Psoas muscle (tissue), 8 donors: ENCODE results near the gene SNAPC1. TPM values are rescaled to one million over a fixed set of nuclear protein-coding genes. Genes with fewer than 3 reads are reported as not detected.
"Not testable (repeated sequence)": the region's sequence is repeated elsewhere in the genome, so short reads cannot be mapped to it uniquely, and the experiment has no call there.

Experiments used
- ATAC-seq, 4 donors: fragments of 200-7000 bp; cut with Tn5 transposase; one replicate each; pipeline ENCODE4 v1.9.1; 2020; ENCODE audit warnings: moderate library complexity in 3 of 4, mild to moderate bottlenecking in 2 of 4
- DNase-seq, 2 donors: peaks; one replicate each; pipeline ENCODE4 v3.0.0-alpha.2; 2020
- H3K27ac ChIP-seq: fragments of 200-600 bp; one replicate; pipeline ENCODE4 v1.8.0; 2022
- H3K27me3 ChIP-seq, 3 donors: fragments of 200-600 bp in 1 of 3; one replicate each; pipeline versions ENCODE4 v1.6.1 to v1.8.0; 2013 to 2022; ENCODE audit warnings: low read length in 2 of 3, mild to moderate bottlenecking in 2 of 3, moderate library complexity in 1 of 3; ENCODE audit not compliant: insufficient read depth in 3 of 3
- H3K36me3 ChIP-seq, 2 donors: fragments of 200-600 bp in 1 of 2; one replicate each; pipeline versions ENCODE4 v1.6.1 to v1.8.0; 2013 to 2022; ENCODE audit warnings: low read depth in 1 of 2, mild to moderate bottlenecking in 1 of 2, moderate library complexity in 1 of 2; ENCODE audit not compliant: insufficient read depth in 1 of 2
- H3K4me1 ChIP-seq: fragments of 200-600 bp; one replicate; pipeline ENCODE4 v1.8.0; 2022
- H3K4me3 ChIP-seq: fragments of 200-600 bp; one replicate; pipeline ENCODE4 v1.8.0; 2022; ENCODE audit warnings: mild to moderate bottlenecking
- H3K9me3 ChIP-seq: fragments of 200-600 bp; one replicate; pipeline ENCODE4 v1.8.0; 2022
- WGBS, 3 donors: extraction: QIAGEN DNeasy Blood & Tissue Kit; methylation state at CpG; one replicate each; pipeline versions ENCODE4 v1.1.6 to v1.1.7; 2013; 5-methylcytosine and 5-hydroxymethylcytosine counted together
- intact Hi-C, 2 donors: fragments of 100-400 bp; cut with DNase I; formaldehyde crosslinking; loops; one replicate each; pipeline versions ENCODE4 v1.11.0 to v1.14.2; 2022
- polyA plus RNA-seq, 3 donors: library from polyadenylated mRNA; stranded (reverse); fragments of 200-250 nt; gene quantifications; one replicate each; pipeline ENCODE4 v1.2.3, GENCODE V29; 2013
- total RNA-seq, 4 donors: library from RNA; stranded (reverse); fragmentation: NEBNext Ultra II Directional in 2 of 4; extraction: Animal tissue kit (Norgen Biotek cat#: 25700) in 2 of 4; gene quantifications; one replicate each; pipeline versions ENCODE4 v1.2.1 to v1.2.4, GENCODE V29; 2021 to 2023
- TF ChIP-seq, protein P1 (sequence below): fragments of 200-600 bp; IDR thresholded peaks from one replicate; pipeline ENCODE4 v1.8.0; 2022; ENCODE audit warnings: antibody characterized with exemption
- donor health status: healthy with polysubstance abuse.
- donor health status: DM: no; HTN: no; CAD: no; lungs with moderate emphysema.
- donor health status: Bipolar disorder and iron deficiency.
- donor health status: healthy.
- donor health status: DM: yes; HTN: yes; CAD: no.
- donor health status: DM: no; HTN: no; CAD: no.
- donor health status: DM: no; HTN: no; CAD: no.
- donor health status: DM: yes; HTN: yes; CAD: no.

The SNAPC1 gene
- total and polyA plus RNA-seq, 7 donors = 1.6 to 7.0 (median 4.6) TPM

DNA sequence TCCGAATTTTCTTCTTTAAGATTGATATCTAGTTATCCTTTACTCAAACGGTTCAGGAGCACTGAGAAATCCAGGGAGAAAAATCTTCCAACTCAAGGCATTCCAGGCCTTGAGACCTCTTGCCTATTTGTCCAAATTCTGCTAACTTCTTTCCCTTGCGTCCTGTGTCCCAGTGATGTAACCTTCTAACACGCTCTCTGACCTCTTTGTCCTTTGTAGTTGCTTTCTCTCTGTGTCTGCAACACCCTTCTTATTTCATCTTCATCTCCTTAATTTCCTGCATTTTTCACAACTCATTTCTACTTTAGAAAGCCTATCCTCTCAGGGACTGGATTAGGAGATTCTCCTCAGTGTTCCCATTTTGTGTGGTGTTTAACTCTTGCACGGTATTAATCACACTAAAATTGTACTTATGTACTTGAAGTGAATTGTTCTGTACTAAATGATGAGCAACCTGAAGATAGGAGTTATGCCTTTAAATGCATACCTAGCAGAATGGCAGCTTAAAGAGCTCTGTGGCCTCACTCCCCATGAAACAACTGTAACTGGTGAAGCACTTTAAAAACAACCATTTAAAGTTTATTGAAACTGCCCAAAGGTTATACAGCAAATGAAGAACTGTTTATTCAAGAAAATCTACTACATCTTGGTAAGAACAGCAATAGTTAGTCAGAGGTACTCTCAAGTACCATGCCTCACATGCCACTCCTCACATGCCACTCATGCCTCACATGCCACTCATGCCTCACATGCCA, 7.4 kb upstream of the SNAPC1 start:
- no peak for ATAC-seq
- TF ChIP-seq, protein P1, sequence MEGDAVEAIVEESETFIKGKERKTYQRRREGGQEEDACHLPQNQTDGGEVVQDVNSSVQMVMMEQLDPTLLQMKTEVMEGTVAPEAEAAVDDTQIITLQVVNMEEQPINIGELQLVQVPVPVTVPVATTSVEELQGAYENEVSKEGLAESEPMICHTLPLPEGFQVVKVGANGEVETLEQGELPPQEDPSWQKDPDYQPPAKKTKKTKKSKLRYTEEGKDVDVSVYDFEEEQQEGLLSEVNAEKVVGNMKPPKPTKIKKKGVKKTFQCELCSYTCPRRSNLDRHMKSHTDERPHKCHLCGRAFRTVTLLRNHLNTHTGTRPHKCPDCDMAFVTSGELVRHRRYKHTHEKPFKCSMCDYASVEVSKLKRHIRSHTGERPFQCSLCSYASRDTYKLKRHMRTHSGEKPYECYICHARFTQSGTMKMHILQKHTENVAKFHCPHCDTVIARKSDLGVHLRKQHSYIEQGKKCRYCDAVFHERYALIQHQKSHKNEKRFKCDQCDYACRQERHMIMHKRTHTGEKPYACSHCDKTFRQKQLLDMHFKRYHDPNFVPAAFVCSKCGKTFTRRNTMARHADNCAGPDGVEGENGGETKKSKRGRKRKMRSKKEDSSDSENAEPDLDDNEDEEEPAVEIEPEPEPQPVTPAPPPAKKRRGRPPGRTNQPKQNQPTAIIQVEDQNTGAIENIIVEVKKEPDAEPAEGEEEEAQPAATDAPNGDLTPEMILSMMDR = no peak
- no peaks in the 10 kb centered on the region for H3K36me3 ChIP-seq
- intact Hi-C loops = no loop called here
- no peak overlapping the region for H3K4me3 ChIP-seq
- H3K9me3 ChIP-seq = no peaks in the 10 kb centered on the region
- H3K27me3 ChIP-seq = no peaks in the 10 kb centered on the region
- DNase-seq = no peak
- no peak overlapping the region for H3K27ac ChIP-seq
- WGBS, 3 donors = 78 to 80% (median 78%) methylated on average over 5 of the region's 5 CpGs
- H3K4me1 ChIP-seq = peaks cover 15% of the 10 kb centered on the region

DNA sequence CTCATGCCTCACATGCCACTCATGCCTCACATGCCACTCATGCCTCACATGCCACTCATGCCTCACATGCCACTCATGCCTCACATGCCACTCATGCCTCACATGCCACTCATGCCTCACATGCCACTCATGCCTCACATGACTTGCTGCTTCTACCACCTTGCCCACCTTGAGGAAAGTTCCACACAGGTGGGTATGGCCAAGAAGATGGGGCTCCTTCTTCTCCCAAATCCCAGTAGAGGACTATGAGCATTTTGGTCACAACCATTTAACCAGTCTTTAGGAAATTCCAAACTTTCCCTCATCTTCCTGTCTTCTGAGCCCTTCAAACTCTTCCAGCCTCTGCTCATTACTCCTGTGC, 6.9 kb upstream of the SNAPC1 start:
- DNase-seq, H3K27me3 ChIP-seq, H3K36me3 ChIP-seq, ATAC-seq, H3K4me3 ChIP-seq, H3K9me3 ChIP-seq, H3K4me1 ChIP-seq, intact Hi-C loops, H3K27ac ChIP-seq: not testable (repeated sequence)

GRCh38 chr14:61756135-61756534, 6.1 kb upstream of the SNAPC1 start:
- H3K27me3 ChIP-seq = no peaks in the 10 kb centered on the region
- no peaks in the 10 kb centered on the region for H3K36me3 ChIP-seq
- no peak overlapping the region for H3K27ac ChIP-seq
- H3K9me3 ChIP-seq = no peaks in the 10 kb centered on the region
- intact Hi-C loops = no loop called here
- peaks cover 7% of the 10 kb centered on the region for H3K4me1 ChIP-seq
- TF ChIP-seq, protein P1 = no peak
- H3K4me3 ChIP-seq = no peak overlapping the region
- DNase-seq (no peak), ATAC-seq (no peak)
- 69 to 79% (median 77%) methylated on average over 2 of the region's 2 CpGs for WGBS, 3 donors

DNA sequence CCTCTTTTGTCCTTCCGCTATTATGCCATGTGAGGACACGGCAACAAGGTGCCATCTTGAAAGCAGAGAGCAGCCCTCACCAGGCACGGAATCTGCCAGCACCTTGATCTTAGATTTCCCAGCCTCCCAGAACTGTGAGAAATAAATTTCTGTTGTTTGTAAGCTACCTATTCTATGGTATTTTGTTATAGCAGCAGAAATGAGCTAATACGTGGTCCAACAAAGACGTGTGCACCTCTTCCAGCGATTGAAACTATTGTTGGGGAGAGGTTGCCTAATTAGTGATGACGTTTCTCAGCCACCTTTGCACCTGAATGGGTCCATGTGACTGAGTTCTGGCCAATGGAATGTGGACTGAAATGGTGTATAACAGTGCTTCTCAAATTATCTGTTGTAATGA, 2.3 kb upstream of the SNAPC1 start:
- TF ChIP-seq, protein P1 = no peak
- no peak for ATAC-seq
- Histone ChIP-seq H3K4me3 (no peak overlapping the region), H3K27me3 (no peaks in the 10 kb centered on the region), H3K9me3 (no peaks in the 10 kb centered on the region), H3K36me3 (no peaks in the 10 kb centered on the region), H3K4me1 (peaks cover 11% of the 10 kb centered on the region), H3K27ac (no peak overlapping the region)
- intact Hi-C loops = loop anchor here in 1 of 2 donors (5.0 to 10.0 kb wide), 3 partner anchors 63 to 465 kb away; partner anchors contain the start of gene HIF1A
- no peak for DNase-seq
- WGBS, 3 donors = 92 to 94% (median 93%) methylated on average over 7 of the region's 7 CpGs

- H3K4me3 ChIP-seq = peak overlapping the region; percentile 79
- H3K9me3 ChIP-seq = no peaks in the 10 kb centered on the region
- no peaks in the 10 kb centered on the region for H3K27me3 ChIP-seq
- peak; percentile 2 to 4 (median 2) for ATAC-seq
- H3K36me3 ChIP-seq = peaks cover 0 to 2% of the 10 kb centered on the region in 2 donors
- 49 to 56% (median 56%) methylated on average over 5 of the region's 5 CpGs for WGBS, 3 donors
- H3K27ac ChIP-seq = peak overlapping the region; percentile 89
- TF ChIP-seq, protein P1 = no peak
- peaks cover 24% of the 10 kb centered on the region for H3K4me1 ChIP-seq
- no peak for DNase-seq
- intact Hi-C loops = loop anchor here in 1 of 2 donors (5.0 to 10.0 kb wide), 3 partner anchors 64 to 467 kb away; partner anchors contain the start of gene HIF1A
These were observed 663 bp upstream of the SNAPC1 start for GRCh38 chr14:61761557-61761956.
